Peyer's patch (tissue), 4 donors: ENCODE data around the gene EPS15.

Source experiments
- CTCF ChIP-seq, 6 experiments: fragments of 450-650 bp in 4 of 6; fragments of 200-600 bp in 2 of 6; sonication (generic) in 1 of 6; IDR thresholded peaks; one replicate each; pipeline ENCODE4 v1.5.1; 2017 to 2019; ENCODE audit warnings: antibody characterized with exemption in 6 of 6, mild to moderate bottlenecking in 3 of 6, moderate library complexity in 1 of 6
- POLR2A ChIP-seq, 2 donors: fragments of 450-650 bp; IDR thresholded peaks; one replicate each; pipeline ENCODE4 v1.5.1; 2017; ENCODE audit warnings: antibody characterized with exemption in 2 of 2, mild to moderate bottlenecking in 2 of 2, moderate library complexity in 2 of 2

- TF ChIP-seq CTCF (IDR thresholded peaks at IDR 0.05): no peak
- TF ChIP-seq POLR2A (IDR thresholded peaks at IDR 0.05): no peak
Observed at GRCh38 chr1:51568231-51568935, 49.3 kb upstream of the EPS15 start.
